Anterior cingulate cortex (tissue), 58 donors: ENCODE data around the gene DAB2IP.
A peak's percentile ranks its signal among the peaks of the same experiment; 100 is the strongest.

Experiments used
- DNase-seq, 58 donors: peaks; one replicate each; lab custom pipeline; 2025; lab: John Stamatoyannopoulos, UW

The DAB2IP gene

DNA sequence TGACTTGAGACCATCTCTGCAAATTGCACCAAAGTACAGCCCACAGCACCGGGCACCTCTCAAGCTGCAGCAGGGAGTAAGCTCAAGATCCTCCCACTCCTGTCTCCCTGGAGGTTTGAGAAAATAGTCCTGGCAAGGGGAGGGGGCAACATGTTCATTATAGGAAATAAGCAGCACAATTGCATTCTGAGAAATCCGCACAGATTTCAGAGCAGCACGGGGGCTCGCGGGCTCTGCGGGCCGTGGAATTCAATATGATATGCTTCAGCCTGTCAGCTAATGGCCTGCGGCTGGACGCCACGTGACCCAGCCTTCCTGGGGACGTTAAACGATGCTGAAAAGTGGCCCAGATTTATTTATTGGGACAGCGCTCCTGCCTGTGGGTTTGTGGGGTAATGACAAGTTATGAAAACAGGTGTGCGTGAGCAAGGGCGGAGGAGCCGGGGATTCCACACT, 156.4 kb downstream of the DAB2IP start:
- DNase-seq = peak in 1 of 58 donors; percentile 20

DNA sequence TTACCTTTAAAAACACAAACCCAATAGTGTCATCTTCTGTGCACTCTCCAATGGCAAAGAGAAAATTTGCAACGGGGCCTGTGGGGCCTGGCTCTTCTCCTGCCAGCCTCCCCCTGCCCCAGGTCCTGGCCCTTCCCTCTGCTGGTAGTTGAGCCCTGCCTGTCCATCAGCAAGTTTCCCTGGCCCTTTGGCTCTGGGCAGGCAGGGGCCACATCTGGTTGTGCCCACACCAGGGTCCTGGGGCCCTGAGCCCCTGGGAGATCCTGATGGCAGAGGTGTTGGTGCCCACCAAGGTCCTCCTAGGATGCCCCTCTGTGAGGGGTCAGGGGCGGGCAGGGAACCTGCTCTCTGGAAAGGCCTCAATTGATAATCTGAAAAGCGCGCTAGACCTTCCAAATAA, 157.3 kb downstream of the DAB2IP start:
- no peak for DNase-seq

DNA sequence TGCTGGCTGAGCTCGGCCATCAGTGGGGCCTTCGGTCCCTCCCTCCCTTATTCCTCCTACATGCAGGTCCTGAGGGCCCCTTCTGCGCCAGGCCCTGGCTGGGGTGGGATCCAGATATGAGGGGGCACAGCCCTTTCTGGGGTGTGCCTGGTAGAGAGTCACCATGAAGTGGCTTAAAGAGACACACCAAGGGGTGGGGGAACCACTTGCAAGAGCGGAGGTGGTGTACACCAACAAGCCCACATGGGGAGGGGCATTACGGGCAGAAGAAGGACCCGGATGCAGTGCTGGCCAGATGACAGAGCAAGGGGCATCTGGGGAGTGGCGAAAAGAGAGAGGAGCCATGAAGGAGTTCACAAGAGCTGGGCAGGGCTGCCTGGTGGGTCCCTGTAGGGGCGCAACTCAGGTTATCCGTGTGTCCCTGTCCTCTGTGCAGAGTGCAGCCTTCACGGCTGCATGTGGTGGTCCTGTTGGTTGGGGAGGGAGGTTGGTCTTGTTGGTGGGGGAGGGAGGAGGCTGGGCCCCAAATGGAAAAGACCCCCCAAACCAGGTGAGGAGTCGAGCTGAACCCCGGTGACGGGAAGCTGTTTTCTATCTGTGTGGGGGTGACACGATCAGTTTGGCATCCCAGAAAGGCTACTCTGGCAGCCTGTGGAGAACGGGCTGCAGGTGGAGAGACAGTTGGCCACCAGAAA, 158.1 kb downstream of the DAB2IP start:
- no peak for DNase-seq

DNA sequence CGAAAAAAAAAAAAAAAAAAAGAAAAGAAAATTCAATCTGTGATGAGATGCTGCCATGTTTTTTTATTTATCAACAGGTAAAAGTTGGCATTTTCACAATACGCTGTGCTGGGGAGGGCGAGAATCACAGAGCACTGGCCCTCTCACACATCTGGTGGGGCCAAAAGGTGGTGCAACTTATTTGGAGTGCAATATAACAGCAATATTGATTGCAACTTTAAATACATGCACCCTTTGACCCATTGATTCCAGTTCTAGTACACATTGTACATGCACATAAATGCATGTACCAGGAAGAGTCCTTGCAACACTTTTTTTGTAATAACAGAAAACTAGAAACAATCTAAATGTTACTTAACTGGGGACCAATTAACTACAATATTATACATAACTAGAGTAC, 159.1 kb downstream of the DAB2IP start:
- no peak for DNase-seq

DNA sequence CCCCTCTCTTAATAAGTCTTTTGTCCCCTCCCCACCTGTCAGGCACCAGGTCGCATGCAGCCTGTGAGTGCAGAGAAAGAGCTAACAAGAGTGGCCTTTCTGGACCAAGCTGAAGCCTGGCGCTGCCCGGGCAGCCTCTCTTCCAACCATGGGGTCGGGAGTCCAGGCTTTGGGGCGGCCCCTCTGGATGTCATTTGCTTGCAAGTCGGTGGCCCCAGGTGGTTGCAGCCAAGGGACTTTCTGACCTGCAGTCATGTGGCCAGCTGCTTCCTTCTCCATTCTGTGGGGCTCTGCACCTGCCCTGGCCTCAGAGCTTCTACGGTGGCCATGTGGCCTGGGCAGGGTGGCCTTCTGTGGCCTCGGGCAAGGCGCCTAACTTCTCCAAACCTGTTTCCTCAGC, 159.7 kb downstream of the DAB2IP start:
- DNase-seq = no peak

DNA sequence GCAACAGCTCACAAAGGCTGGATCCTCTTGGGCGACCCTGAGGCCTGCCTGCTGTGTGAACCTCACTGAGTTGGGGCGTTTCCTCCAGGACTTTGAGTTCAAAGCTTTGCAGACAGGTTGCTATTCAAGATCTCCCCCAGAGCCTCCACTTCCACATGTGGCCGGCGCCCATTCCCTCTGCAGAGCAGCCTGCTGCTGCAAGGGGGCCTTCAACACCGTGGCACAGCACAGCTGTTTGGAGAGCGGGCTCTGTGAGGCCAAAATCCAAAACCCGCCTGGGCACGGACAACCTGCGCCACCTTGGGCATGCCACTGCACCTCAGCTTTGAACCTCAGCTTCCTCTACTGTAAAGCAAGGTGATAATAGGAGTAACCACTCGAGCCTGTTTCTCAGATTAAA, 160.3 kb downstream of the DAB2IP start:
- no peak for DNase-seq

DNA sequence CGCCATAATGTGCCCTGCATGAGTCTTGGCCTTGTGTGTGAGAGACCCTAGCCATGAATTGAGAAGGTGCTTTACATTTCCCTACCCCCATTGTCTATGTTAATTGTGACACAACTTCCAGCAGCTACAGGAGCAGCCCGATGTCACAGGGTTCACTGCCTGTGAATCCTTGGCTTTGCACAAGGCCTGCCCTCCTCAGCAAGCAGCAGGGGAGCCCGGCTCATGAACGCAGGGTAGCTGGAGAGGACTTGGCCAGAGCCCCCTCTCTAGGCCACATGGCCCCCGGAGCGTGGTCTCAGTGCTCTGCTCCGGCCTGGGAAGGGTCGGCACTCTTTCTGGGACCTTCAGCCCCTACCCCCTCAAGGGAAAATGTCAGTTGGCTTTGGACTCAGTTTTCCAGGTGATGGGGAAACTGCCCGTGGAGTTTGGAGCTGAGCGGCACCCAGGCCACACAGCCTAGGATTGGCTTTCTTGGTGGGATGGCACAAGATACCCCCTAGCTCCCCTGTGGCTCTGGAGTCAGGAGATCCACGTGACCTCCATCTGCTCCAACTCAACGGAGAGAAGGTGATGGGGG, 160.8 kb downstream of the DAB2IP start:
- no peak for DNase-seq

DNA sequence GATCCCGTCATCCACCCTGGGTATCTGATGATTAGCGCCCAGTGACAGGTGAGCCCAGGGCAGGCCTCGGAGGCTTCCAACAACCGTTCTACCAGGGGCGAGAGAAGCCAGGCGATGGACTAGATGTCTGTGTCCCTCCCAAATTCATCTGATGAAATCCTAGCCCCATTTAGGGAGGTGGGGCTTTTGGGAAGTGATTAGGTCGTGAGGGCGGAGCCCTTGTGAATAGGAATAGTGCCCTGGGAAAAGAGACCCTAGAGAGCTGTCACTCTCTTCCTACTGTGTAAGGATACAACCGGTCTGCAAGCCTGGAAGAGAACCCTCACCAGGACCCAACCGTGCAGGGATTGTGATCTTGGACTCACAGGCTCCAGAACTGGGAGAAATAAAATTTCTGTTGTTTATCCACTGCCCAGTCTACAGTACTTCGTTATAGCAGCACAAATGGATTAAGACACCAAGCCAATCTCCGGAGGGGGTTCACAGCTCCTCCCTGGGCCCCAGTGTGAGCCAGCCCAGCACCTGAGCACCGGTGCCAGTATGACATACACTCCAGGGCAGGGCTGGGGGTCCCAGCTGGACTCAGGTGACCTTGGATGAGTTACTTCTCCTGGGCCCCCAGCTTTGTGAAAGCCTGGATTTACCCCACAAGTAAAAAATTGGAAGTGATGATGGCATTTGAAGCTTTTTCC, 162.2 kb downstream of the DAB2IP start:
- DNase-seq = no peak

DNA sequence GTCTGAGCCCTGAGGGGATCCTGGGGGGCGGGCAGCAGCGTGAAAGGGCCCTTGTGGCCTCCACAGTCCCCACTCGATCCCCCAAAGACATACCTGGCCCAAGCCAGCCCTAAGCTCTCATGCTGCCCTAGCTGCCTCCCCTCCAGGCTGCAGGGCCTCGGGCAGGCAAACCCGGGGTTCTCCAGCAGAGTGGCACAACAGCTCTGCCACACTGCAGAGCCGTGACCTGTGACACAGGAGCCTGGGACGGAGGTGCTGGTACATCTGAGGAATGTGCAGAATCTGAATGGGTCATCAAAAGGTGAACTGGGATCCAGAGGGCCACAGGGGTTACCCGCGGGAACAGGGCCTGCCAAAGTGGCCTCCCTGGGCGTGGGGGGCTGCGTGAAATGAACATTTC, 163.2 kb downstream of the DAB2IP start:
- no peak for DNase-seq

DNA sequence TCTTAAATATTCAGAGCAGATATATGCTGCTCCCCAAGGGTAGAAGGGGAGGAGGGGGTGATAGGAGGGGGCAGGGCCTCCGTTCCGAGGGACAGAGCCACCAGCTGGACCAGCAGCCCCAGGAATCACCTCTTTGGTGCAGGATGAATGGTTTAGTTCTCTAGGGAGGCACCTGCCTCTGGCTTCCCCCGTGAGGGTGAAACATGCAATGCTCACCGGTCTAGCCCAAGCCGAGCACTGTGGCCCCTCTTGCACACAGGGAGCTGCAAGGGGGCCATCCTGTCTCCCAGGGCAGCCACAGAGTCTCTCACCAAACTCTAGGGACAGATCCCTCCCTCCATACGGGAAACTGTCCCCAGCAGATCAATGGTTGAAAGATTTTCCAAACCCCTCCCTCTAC, 163.7 kb downstream of the DAB2IP start:
- no peak for DNase-seq

DNA sequence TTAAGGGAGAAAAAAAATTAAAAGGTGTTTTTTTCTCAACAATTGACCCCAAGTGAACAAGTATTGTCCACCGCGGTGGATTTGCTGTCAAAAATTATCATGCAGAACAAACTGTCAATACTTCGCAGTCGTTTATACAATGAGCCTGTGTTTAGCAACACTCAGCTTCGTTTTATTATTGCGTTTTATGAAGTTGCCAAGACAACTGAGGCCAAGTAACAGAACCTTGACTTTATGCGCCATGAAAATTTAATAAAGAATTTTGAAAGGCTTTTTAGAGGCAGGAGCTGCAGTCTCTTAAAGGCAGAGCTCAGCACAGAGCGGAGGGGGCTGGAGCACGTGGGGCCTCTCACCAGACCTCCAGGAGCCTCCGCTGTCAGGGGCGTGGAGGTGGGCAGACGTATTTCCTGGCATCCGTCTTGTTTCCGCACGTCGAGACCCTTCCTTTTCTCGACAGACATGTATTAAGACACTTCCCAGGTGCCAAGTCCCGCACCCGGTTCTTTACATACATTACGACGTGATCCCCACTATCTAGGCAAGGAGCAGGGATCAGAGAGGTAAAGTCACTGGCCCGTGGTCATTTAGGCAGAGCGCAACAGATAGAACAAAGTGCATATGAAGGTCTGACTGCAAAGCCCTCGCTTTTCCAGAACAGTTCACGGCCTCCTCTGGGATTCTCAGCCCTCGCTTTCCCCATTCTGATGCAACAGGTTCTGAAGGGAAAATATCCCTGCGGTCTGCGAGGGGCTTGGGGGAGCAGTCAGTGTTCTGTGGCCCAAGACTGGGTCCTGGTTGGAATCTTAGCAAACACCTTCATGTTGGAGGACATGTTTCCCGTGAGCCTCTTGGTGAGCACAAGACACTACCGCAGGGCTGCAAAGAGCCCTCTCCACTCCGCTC, 164.4 kb downstream of the DAB2IP start:
- DNase-seq = no peak

DNA sequence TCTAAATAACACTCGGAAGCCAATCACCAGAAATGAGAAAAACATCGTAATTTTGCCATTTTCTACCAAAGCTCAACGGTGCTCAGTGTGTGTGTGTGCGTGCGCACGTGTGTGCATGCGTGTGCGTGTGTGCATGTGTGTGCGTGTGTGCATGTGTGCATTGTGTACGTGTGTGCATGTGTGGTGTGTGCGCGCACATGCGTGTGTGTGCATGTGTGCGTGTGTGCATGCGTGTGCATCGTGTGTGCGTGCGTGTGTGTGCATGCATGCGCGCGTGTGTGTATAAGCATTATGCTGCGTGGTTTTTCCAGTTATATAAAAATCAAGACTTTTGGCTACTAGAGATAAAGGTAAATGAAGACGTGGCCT, 165.0 kb downstream of the DAB2IP start:
- DNase-seq = no peak

DNA sequence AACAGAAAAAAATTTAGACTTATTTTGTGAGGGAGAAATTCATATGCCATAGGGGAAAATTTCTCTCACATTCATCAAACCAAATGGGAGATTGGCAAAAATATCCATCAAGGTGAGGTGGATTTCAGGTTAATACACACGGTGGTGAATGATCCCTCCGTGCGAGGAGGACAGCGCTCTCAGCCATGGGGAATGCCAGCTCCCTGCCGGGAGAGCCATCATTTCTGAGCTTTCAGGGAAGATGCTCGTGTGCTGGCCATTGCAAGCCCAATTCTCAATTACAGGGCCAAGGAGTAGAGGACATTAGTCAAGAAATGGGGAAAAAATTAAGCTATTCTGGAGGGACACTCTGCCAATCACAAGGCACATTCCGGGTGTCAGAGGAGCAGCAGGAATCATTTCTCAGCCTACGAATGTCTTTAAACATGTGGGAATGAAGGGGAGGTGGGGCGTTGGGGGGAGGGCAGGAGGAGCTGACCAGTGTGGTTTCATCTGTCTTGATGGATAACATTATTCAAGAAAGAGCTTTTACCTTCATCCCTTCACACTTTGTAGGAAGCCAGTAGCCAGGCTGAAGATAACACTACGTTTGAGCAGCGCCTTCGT, 165.5 kb downstream of the DAB2IP start:
- DNase-seq = no peak

DNA sequence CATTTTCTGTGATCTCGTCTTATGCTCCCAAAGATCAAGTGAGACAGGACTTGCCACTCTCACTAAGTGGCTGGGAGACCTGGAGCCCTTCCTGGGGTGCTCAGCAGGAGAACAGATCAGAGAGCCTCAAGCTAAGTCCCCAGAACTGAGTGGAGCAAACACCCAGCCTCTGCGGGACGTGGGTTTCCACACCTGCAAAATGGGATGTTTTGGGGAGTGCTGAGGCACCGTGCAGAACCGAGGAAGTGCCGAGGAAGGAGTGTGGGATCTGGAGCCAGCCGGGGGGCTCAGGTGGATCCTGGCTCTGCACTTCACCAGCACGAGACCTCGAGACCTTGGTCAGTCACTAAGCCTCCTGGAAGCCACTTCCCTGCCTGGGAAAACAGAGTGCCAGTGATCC, 166.0 kb downstream of the DAB2IP start:
- DNase-seq = no peak

DNA sequence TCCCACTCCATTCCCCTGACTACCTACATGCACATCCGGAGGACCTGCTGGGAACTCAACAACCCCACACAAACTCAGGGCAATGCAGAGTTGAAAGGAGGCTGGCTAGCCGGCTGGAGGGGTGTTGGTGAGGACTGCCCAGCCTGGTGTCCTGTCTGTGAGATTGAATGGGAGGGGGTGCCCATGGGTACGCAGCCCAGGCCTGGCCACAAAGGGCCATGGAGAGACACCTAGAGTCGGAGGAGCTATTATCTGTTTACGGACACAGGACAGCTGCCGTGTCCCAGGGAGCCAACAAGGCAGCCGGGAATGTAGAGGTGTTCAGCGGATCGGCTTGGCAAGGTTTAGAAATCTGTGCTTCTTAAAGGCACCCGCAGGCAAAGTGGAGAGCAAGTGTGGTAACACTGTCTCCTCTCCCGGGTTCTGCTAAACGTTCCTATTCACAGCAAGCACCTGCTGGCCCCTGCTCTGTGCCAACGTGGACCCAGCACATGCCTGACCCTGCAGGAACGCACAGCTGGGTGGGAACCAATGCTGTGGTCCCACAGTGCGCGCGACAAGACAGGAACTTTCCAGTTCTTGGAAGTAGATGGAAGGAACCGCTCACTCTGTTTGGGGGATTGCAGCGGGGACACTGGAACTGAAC, 166.7 kb downstream of the DAB2IP start:
- no peak for DNase-seq

DNA sequence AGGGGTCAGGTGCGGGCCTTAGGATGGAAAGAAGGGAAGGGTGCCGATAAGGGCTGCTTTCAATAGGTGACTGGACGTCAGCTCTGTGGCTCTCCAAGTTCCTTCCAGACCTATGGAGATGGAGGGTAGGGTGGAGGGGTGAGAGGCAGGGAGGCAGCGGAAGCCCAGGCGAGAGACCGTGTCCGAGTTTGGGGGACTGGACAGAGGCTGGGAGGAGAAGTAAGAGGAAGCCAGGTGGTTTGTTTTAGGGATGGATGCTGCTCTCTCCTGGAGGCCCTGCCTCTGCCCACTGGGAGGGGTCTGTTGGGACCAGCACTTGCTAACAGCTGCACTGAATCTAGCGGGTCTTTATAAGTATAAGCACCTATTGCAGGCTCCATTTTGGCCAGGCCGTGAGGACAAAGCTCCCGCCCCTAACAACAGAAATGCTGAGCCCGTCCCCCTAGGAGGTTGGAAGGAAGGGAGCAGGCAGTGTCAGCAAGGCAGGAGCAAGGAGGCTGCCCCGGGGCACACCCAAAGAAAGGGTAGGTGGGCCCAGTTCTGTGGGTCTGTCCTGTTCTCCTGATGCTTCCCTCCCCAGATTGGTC, 167.5 kb downstream of the DAB2IP start:
- no peak for DNase-seq

DNA sequence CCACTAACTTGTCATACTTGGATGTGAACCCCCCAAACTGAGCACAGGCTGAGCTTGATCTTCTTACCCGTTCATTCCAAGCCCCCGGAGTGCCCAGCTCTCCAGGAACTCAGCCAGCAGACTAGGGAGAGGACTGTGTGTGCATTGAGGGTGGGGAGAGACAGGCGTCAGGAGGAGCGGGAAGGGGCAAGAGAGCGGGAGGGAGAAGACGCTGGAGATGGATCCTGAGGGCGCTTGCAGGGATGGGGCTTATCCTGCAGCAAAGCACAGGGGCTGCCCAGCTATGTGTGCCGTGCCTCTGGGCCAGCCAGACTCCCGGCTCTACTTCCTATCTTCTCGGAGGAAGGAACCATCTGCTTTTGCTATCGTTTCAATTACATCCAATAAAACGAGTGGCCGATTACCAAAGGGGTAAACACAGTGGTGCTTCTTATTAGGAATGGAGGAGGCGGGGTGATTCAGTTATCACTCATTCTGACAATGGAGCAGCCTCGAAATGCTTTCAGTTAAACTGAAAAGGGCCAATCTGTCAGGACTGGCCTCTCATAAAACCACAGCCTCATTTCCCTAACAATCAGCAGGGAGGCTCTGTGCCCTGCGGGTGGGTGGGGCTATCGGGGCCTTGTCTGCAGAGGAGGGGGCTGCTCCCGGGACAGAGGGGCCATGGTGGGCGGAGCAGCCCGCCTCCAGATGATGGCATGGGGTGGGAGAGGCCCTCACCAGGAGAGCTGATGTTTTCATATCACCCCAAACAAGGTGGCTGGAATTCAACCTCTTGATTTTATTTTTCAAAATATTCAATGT, 168.2 kb downstream of the DAB2IP start:
- no peak for DNase-seq

DNA sequence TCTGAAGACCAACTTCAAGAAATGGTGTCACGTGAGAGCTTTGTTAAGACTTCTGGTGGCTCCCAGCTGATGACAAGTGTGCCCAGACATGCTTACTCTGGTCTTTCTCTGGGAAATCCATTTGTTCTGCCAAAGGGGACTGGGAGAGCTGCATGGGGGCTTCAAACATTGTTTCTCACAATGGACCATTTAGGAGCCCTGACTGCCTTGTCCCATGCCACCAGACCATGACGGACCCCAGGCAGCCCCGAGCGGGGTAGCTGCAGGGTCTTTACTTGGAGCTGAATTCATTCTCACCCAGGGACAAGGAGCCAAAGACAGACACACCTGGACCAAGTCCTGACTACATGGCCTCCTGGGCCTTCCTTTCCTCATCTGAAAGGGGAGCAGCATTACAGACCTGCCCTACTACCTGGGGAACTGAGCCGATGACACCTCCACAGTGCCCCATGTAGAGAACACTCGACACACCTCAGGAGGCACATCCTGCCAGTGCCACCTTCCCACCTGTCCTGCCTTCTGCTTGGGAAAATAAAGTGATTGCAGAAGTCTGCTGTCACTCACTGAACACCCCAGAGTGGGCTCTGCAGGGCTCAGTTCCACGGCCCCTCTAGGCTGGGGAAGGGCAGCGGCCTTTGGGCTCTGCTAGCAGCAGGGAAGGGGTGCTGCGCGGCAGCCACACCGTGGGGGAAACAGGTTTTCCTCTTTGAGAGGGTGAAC, 169.0 kb downstream of the DAB2IP start:
- no peak for DNase-seq
